Heart right ventricle (tissue), 16 donors: Measurements from ENCODE around the gene TMEM170A. TPM values are rescaled to one million over a fixed set of nuclear protein-coding genes. Genes with fewer than 3 reads are reported as not detected.

ENCODE experiments used
- ATAC-seq, 8 donors: fragments of 200-7000 bp; cut with Tn5 transposase; one replicate each; pipeline ENCODE4 v1.9.1; 2020; ENCODE audit warnings: mild to moderate bottlenecking in 8 of 8, moderate library complexity in 8 of 8, moderate number of reproducible peaks in 1 of 8
- DNase-seq, 2 donors: peaks; one replicate each; pipeline ENCODE4 v3.0.0-alpha.2; 2020
- H3K27ac ChIP-seq, 10 donors: fragments of 200-600 bp; sonication (generic) in 2 of 10; one replicate each; pipeline versions ENCODE4 v1.5.0 to v1.8.0; 2020 to 2022; ENCODE audit warnings: mild to moderate bottlenecking in 3 of 10
- H3K27me3 ChIP-seq, 7 donors: fragments of 200-600 bp; one replicate each; pipeline ENCODE4 v1.8.0; 2021 to 2022; ENCODE audit warnings: mild to moderate bottlenecking in 2 of 7
- H3K36me3 ChIP-seq, 9 donors: fragments of 200-600 bp; sonication (generic) in 1 of 9; one replicate each; pipeline versions ENCODE4 v1.5.0 to v1.8.0; 2020 to 2022; ENCODE audit warnings: mild to moderate bottlenecking in 2 of 9
- H3K4me1 ChIP-seq, 9 donors: fragments of 200-600 bp; sonication (generic) in 1 of 9; one replicate each; pipeline versions ENCODE4 v1.5.0 to v1.8.0; 2020 to 2022; ENCODE audit warnings: mild to moderate bottlenecking in 4 of 9
- H3K4me3 ChIP-seq, 10 donors: fragments of 200-600 bp; sonication (generic) in 2 of 10; one replicate each; pipeline versions ENCODE4 v1.5.0 to v1.8.0; 2020 to 2022; ENCODE audit warnings: mild to moderate bottlenecking in 7 of 10, moderate library complexity in 2 of 10
- H3K9me3 ChIP-seq, 11 donors: fragments of 200-600 bp in 10 of 11; sonication (generic) in 2 of 11; one replicate each; pipeline versions ENCODE4 v1.5.0 to v1.8.0; 2013 to 2022; ENCODE audit warnings: mild to moderate bottlenecking in 2 of 11, control low read depth in 1 of 11, moderate library complexity in 1 of 11
- WGBS, 2 donors: extraction: QIAGEN DNeasy Blood & Tissue Kit; methylation state at CpG; one replicate each; pipeline ENCODE4 v1.1.7; 2013; ENCODE audit warnings: inconsistent platforms in 1 of 2; 5-methylcytosine and 5-hydroxymethylcytosine counted together
- intact Hi-C, 10 donors: fragments of 100-400 bp; cut with DNase I; formaldehyde crosslinking; loops; one replicate each; pipeline versions ENCODE4 v1.11.1 to v1.14.2; 2022
- polyA plus RNA-seq, 2 donors: library from polyadenylated mRNA; stranded (reverse); fragments of 200-250 nt; gene quantifications; one replicate each; pipeline ENCODE4 v1.2.3, GENCODE V29; 2013
- total RNA-seq, 10 donors: library from RNA; stranded (reverse); fragmentation: NEBNext Ultra II Directional in 3 of 10; extraction: Animal tissue kit (Norgen Biotek cat#: 25700) in 3 of 10; gene quantifications; one replicate each; pipeline versions ENCODE4 v1.2.1 to v1.2.4, GENCODE V29; 2021 to 2023
- TF ChIP-seq, protein P1 (sequence below), 9 donors: fragments of 200-600 bp; sonication (generic) in 2 of 9; IDR thresholded peaks; one replicate each; pipeline versions ENCODE4 v1.5.0 to v1.8.0; 2021 to 2022; ENCODE audit warnings: antibody characterized with exemption in 9 of 9, mild to moderate bottlenecking in 5 of 9, moderate library complexity in 1 of 9
- donor health status: Arrhythmogenic right ventricular cardiomyopathy.
- donor health status: ischemic (EF 13 %, LVEDD 7.1; RV severe dilation, severe dysfunction).
- donor health status: healthy with polysubstance abuse.
- donor health status: DM: no; HTN: yes; CAD: no.
- donor health status: DM: no; HTN: no; CAD: no.
- donor health status: ischemic (EF 25% LVEDD 6.9; RV normal size, moderate dysfunction).
- donor health status: ischemic (EF 25% LVEDD 5.7; RV mildly dilated, moderate dysfunction).
- donor health status: healthy.
- donor health status: DM: yes; HTN: yes; CAD: no.
- donor health status: Ischemic cardiomyopathy.
- donor health status: ischemic (EF 35%, LVEDD 5.7; RV mildly dilated, moderate dysfunction).
- donor health status: nonischemic (EF 11% LVEDD 7.7; RV severe dilation, severe dysfunction).
- donor health status: DM: yes; HTN: yes; CAD: no.
- donor health status: PGD.
- donor health status: ischemic (EF 29% LVEDD 5.4; RV normal size, mild dysfunction).
- donor health status: nonischemic (EF 23%, LVEDD 6.1; RV moderate dilation, normal function).

Gene TMEM170A
- total and polyA plus RNA-seq, 12 donors, result 3.8 to 12.5 (median 8.8) TPM

GRCh38 chr16:75495076-75495674, 30.7 kb upstream of the TMEM170A start, which contains the start of gene CHST6:
CHST6 (minus strand) TSS chr16:75495441; CDS start chr16:75479828, 15,613 bp downstream.
- Histone ChIP-seq H3K27me3 (peaks cover 0 to 35% (median 6%) of the 10 kb centered on the region in 7 donors), H3K9me3 (no peaks in the 10 kb centered on the region), H3K4me1 (peaks cover 0 to 25% (median 11%) of the 10 kb centered on the region in 9 donors), H3K4me3 (peak within 1 kb of the TSS; percentile 23 to 58 (median 54)), H3K27ac (peak within 1 kb of the TSS in 4 of 10 donors; percentile 15 to 43 (median 31)), H3K36me3 (no peaks in the 10 kb centered on the region)
- TF ChIP-seq, protein P1, sequence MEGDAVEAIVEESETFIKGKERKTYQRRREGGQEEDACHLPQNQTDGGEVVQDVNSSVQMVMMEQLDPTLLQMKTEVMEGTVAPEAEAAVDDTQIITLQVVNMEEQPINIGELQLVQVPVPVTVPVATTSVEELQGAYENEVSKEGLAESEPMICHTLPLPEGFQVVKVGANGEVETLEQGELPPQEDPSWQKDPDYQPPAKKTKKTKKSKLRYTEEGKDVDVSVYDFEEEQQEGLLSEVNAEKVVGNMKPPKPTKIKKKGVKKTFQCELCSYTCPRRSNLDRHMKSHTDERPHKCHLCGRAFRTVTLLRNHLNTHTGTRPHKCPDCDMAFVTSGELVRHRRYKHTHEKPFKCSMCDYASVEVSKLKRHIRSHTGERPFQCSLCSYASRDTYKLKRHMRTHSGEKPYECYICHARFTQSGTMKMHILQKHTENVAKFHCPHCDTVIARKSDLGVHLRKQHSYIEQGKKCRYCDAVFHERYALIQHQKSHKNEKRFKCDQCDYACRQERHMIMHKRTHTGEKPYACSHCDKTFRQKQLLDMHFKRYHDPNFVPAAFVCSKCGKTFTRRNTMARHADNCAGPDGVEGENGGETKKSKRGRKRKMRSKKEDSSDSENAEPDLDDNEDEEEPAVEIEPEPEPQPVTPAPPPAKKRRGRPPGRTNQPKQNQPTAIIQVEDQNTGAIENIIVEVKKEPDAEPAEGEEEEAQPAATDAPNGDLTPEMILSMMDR (IDR thresholded peaks at IDR 0.05), result no peak
- 3% methylated on average over 43 of the region's 43 CpGs for WGBS, 2 donors
- DNase-seq (peak; percentile 34 to 55), ATAC-seq (peak; percentile 56 to 83 (median 66))
- intact Hi-C loops, result no loop called here

DNA sequence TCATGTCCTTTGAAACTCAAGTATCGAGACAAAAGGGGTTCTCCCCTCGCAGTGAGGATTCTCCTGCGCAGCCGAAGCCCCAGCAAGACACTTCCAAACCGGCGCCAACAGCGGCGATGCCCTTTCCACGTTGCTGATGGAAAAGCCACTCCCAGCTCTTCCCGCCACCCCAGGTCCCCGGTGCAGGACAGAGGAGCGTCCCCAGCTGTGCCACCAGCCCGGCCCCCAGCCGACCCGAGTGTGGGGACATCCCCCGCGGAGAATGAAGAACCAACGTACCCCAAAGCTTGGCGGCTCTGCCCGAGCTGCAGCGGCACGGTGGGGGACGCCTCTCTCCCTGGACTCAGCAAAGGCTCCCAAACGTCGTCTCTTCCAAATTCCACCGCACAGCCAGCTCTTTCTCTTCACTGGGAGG, 30.2 kb upstream of the TMEM170A start:
- Histone ChIP-seq H3K4me1 (peaks cover 0 to 24% (median 11%) of the 10 kb centered on the region in 9 donors), H3K27me3 (peaks cover 0 to 35% (median 6%) of the 10 kb centered on the region in 7 donors), H3K27ac (peak overlapping the region in 4 of 10 donors; percentile 15 to 43 (median 31)), H3K36me3 (no peaks in the 10 kb centered on the region), H3K9me3 (no peaks in the 10 kb centered on the region), H3K4me3 (peak overlapping the region; percentile 23 to 58 (median 54))
- 3% methylated on average over 26 of the region's 26 CpGs for WGBS, 2 donors
- ATAC-seq, result peak in 5 of 8 donors; percentile 2 to 13 (median 4)
- intact Hi-C loops, result no loop called here
- DNase-seq, result no peak
- TF ChIP-seq, protein P1 (IDR thresholded peaks at IDR 0.05), result no peak

- Histone ChIP-seq H3K27ac (no peak overlapping the region), H3K36me3 (no peaks in the 10 kb centered on the region), H3K27me3 (peaks cover 0 to 35% (median 6%) of the 10 kb centered on the region in 7 donors), H3K4me1 (peaks cover 0 to 20% (median 11%) of the 10 kb centered on the region in 9 donors), H3K4me3 (peak overlapping the region in 8 of 10 donors; percentile 26 to 58 (median 55)), H3K9me3 (no peaks in the 10 kb centered on the region)
- DNase-seq (no peak), ATAC-seq (no peak)
- TF ChIP-seq, protein P1 (IDR thresholded peaks at IDR 0.05), result no peak
- 64 to 66% methylated on average over 5 of the region's 5 CpGs for WGBS, 2 donors
- intact Hi-C loops, result no loop called here
Observed at GRCh38 chr16:75494184-75494583, 29.7 kb upstream of the TMEM170A start.

- ATAC-seq (no peak), DNase-seq (no peak)
- Histone ChIP-seq H3K4me3 (no peak overlapping the region), H3K27ac (no peak overlapping the region), H3K4me1 (peaks cover 0 to 16% (median 11%) of the 10 kb centered on the region in 9 donors), H3K9me3 (no peaks in the 10 kb centered on the region), H3K36me3 (no peaks in the 10 kb centered on the region), H3K27me3 (peaks cover 0 to 35% (median 6%) of the 10 kb centered on the region in 7 donors)
- 96% methylated on average over 1 of the region's 1 CpG for WGBS, 2 donors
- intact Hi-C loops, result no loop called here
- TF ChIP-seq, protein P1 (IDR thresholded peaks at IDR 0.05), result no peak
Observed at GRCh38 chr16:75491876-75492275, 27.4 kb upstream of the TMEM170A start.
